Measurements from ENCODE around the gene LGALS9. TPM values are rescaled to one million over a fixed set of nuclear protein-coding genes. Genes with fewer than 3 reads are reported as not detected.

The LGALS9 gene
- total and polyA plus RNA-seq, 9 of the 15 experiments (the other 6 are each of a cell fraction or from before 2014, with no cell fraction given) = 0.45 to 6.9 (median 2.8) TPM

- 75% methylated on average over 3 of the region's 3 CpGs for WGBS (ENCODE audit: insufficient coverage, low coverage, missing lambda C conversion rate)
- no peaks in the 10 kb centered on the region for H3K27me3 ChIP-seq (ENCODE audit: control insufficient read depth in 2 of 2, insufficient read depth in 2 of 2, low read length in 2 of 2)
- ChIA-PET CTCF (ENCODE audit: low intra/inter-chr PET ratio) (no interaction called here), POLR2A (interaction anchor here (0.8 to 1.3 kb wide), 5 partner anchors 8 to 247 kb away, joined by 3 to 4 read pairs (median 3); no protein-coding TSS in a partner anchor)
- no peaks in the 10 kb centered on the region for H3K9me3 ChIP-seq (replicated peaks; ENCODE audit: control insufficient read depth, insufficient read depth, low read depth, low read length)
- no peaks in the 10 kb centered on the region for H3K79me2 ChIP-seq (ENCODE audit: control insufficient read depth, insufficient read depth, low read length)
- in situ Hi-C loops (cut with MboI) = loop anchor here (10.0 kb wide), 1 partner anchor 217 kb away; no protein-coding TSS in a partner anchor
- no peak overlapping the region for H3K4me3 ChIP-seq
- no peaks in the 10 kb centered on the region for H3K9me1 ChIP-seq (ENCODE audit: control insufficient read depth, insufficient read depth, low read length)
- DNase-seq (ENCODE audit: extremely low read depth in 1 of 4, low spot score in 3 of 4) = no peak
- ATAC-seq = no peak
- peaks cover 0 to 12% of the 10 kb centered on the region in 2 experiments; a peak in 2 of 5 replicates for H3K4me1 ChIP-seq (replicated peaks in 1 of 2; ENCODE audit: control insufficient read depth in 2 of 2, insufficient read depth in 2 of 2, low read length in 2 of 2)
- H3K27ac ChIP-seq (ENCODE audit: extremely low read depth, low read depth, low read length) = no peak overlapping the region
- intact Hi-C loops (cut with micrococcal nuclease) = no loop called here
- H3K4me2 ChIP-seq (ENCODE audit: insufficient read depth, low read length) = no peak overlapping the region
- no peak for FAIRE-seq
- no peaks in the 10 kb centered on the region for H4K20me1 ChIP-seq (replicated peaks; ENCODE audit: control insufficient read depth, insufficient read depth, low read length)
- no peak overlapping the region for H2AFZ ChIP-seq (ENCODE audit: low read depth, low read length)
- H3K36me3 ChIP-seq (ENCODE audit: control insufficient read depth, insufficient read depth, low read length) = peaks cover 93% of the 10 kb centered on the region
- H3K9ac ChIP-seq (ENCODE audit: insufficient read depth in 1 of 2, low read depth in 2 of 2, low read length in 2 of 2) = no peak overlapping the region; a peak in 1 of 4 replicates
- TF ChIP-seq GMEB1 (CRISPR knock-in tag; IDR thresholded peaks at IDR 0.05) (no peak), ZBTB34 (CRISPR knock-in tag; IDR thresholded peaks at IDR 0.05) (no peak), RREB1 (CRISPR knock-in tag; IDR thresholded peaks at IDR 0.05) (no peak), ZFP36 (IDR thresholded peaks at IDR 0.05; ENCODE audit: low read depth, low read length, partially characterized antibody) (no peak), NR2C1 (IDR thresholded peaks at IDR 0.05) (no peak), NR2C1 (tag; IDR thresholded peaks at IDR 0.05) (no peak), U2AF2 (optimal IDR thresholded peaks at IDR 0.05; ENCODE audit: low read depth, low read length) (no peak), MYBL2 (IDR thresholded peaks at IDR 0.05; ENCODE audit: low read depth) (no peak), MYBL2 (CRISPR knock-in tag; IDR thresholded peaks at IDR 0.05; ENCODE audit: borderline replicate concordance) (no peak), BMI1 (IDR thresholded peaks at IDR 0.05; ENCODE audit: low read length) (no peak), ETV6 (IDR thresholded peaks at IDR 0.05; ENCODE audit: borderline replicate concordance in 1 of 2, low read depth in 2 of 2, low read length in 1 of 2) (no peak), ETV6 (CRISPR knock-in tag; IDR thresholded peaks at IDR 0.05; ENCODE audit: borderline replicate concordance) (no peak)
- TF ChIP-seq, protein P1, sequence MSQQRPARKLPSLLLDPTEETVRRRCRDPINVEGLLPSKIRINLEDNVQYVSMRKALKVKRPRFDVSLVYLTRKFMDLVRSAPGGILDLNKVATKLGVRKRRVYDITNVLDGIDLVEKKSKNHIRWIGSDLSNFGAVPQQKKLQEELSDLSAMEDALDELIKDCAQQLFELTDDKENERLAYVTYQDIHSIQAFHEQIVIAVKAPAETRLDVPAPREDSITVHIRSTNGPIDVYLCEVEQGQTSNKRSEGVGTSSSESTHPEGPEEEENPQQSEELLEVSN (IDR thresholded peaks at IDR 0.05; ENCODE audit: borderline replicate concordance in 1 of 2, extremely low read depth in 1 of 2, insufficient read depth in 1 of 2, insufficient read length in 1 of 2, low read depth in 1 of 2, low read length in 1 of 2, poor library complexity in 1 of 2, severe bottlenecking in 1 of 2) = no peak
- BruUV-seq (replicated peaks) = no TSS peak
Observed at GRCh38 chr17:27591986-27592385, 39.0 kb upstream of the LGALS9 start.
